HCT116 (cell line): ENCODE measurements around the gene NCAPD3. TPM values are rescaled to one million over a fixed set of nuclear protein-coding genes. Genes with fewer than 3 reads are reported as not detected.

Experiments used
- ATAC-seq: fragments of 200-7000 bp; cut with Tn5 transposase; 2 replicates; pipeline ENCODE4 v1.9.1; 2020; ENCODE audit warnings: mild to moderate bottlenecking, moderate library complexity
- BruUV-seq: library from RNA; stranded (reverse); fragments of 400-500 nt; replicated peaks from 2 replicates; lab custom pipeline; 2021; lab: Mats Ljungman, UMichigan
- CTCF ChIA-PET: fragments of 300-600 bp; sonication (Branson Sonifier 250); formaldehyde crosslinking; loops from one replicate; lab custom pipeline; 2021; ENCODE audit warnings: antibody characterized with exemption; lab: Charles Lee
- POLR2A ChIA-PET: fragments of 300-600, 350-600 bp; sonication (Branson Sonifier 250); formaldehyde crosslinking; loops from one replicate; lab custom pipeline; 2021; ENCODE audit warnings: antibody characterized with exemption; lab: Charles Lee
- RAD21 ChIA-PET, 2 experiments: fragments of 300-600 bp; sonication (Branson Sonifier 250); formaldehyde crosslinking; loops; one replicate each; lab custom pipeline; 2023; ENCODE audit warnings: low total read pairs in 2 of 2; ENCODE audit not compliant: uncharacterized antibody in 2 of 2, unreplicated experiment in 2 of 2, low non-redundant PET in 1 of 2; lab: Charles Lee
- DNase-seq: peaks from one replicate; pipeline ENCODE4 v3.0.0-alpha.2; 2010; ENCODE audit warnings: low read depth, low spot score
- H2AFZ ChIP-seq: fragments of 200-600 bp; shearing (Covaris generic), sonication (generic); 2 replicates; pipeline ENCODE4 v1.6.1; 2017; ENCODE audit warnings: low read depth, mixed run types, mixed read lengths, antibody characterized with exemption, low read length; ENCODE audit not compliant: poor library complexity, severe bottlenecking
- H3K27ac ChIP-seq: 2 replicates; pipeline ENCODE4 v1.5.1; 2012; ENCODE audit warnings: low read depth, low read length
- H3K27me3 ChIP-seq: fragments of 200-600 bp; sonication (generic); 2 replicates; pipeline ENCODE4 v1.6.1; 2016; ENCODE audit warnings: mixed run types, low read length, mixed read lengths; ENCODE audit not compliant: insufficient read depth
- H3K36me3 ChIP-seq, 2 experiments: fragments of 200-500 bp in 1 of 2; fragments of 200-600 bp in 1 of 2; sonication (Bioruptor generic) in 1 of 2; sonication (generic) in 1 of 2; 2 replicates each; pipeline versions ENCODE4 v1.5.1 to v1.6.1; 2014 to 2016; ENCODE audit warnings: low read length in 2 of 2, inconsistent platforms in 1 of 2, mixed read lengths in 1 of 2, mixed run types in 1 of 2; ENCODE audit not compliant: insufficient read depth in 2 of 2, control insufficient read depth in 1 of 2
- H3K4me1 ChIP-seq, 2 experiments: fragments of 200-600 bp in 1 of 2; sonication (generic) in 1 of 2; 2 replicates each; pipeline versions ENCODE4 v1.5.1 to v1.6.1; 2012 to 2017; ENCODE audit warnings: low read length in 2 of 2, inconsistent platforms in 1 of 2, mild to moderate bottlenecking in 1 of 2, mixed read lengths in 1 of 2, mixed run types in 1 of 2, moderate library complexity in 1 of 2; ENCODE audit not compliant: insufficient read depth in 2 of 2, control insufficient read depth in 1 of 2
- H3K4me2 ChIP-seq: fragments of 200-600 bp; sonication (generic); 2 replicates; pipeline ENCODE4 v1.6.1; 2017; ENCODE audit warnings: mixed run types, low read length, mixed read lengths
- H3K4me3 ChIP-seq, 2 experiments: fragments of 200-600 bp in 1 of 2; sonication (generic) in 1 of 2; replicated peaks in 1 of 2; 2 replicates each; pipeline ENCODE4 v1.5.1; 2011 to 2016; ENCODE audit warnings: low read length in 2 of 2, control low read depth in 1 of 2, low read depth in 1 of 2, mild to moderate bottlenecking in 1 of 2, mixed read lengths in 1 of 2, mixed run types in 1 of 2
- H3K79me2 ChIP-seq: fragments of 200-600 bp; sonication (generic); 2 replicates; pipeline ENCODE4 v1.6.1; 2017; ENCODE audit warnings: mild to moderate bottlenecking, mixed run types, low read length, moderate library complexity, mixed read lengths; ENCODE audit not compliant: insufficient read depth
- H3K9ac ChIP-seq: fragments of 200-600 bp; sonication (generic); 2 replicates; pipeline ENCODE4 v1.6.1; 2016; ENCODE audit warnings: low read length, mixed read lengths
- H3K9me2 ChIP-seq: fragments of 200-600 bp; sonication (generic), shearing (Covaris generic); 2 replicates; pipeline ENCODE4 v1.6.1; 2017; ENCODE audit warnings: mixed run types, mild to moderate bottlenecking, moderate library complexity; ENCODE audit not compliant: insufficient read depth
- H3K9me3 ChIP-seq, 2 experiments: fragments of 200-500 bp in 1 of 2; fragments of 200-600 bp in 1 of 2; sonication (Bioruptor generic) in 1 of 2; sonication (generic) in 1 of 2; 2 replicates each; pipeline ENCODE4 v1.6.1; 2014 to 2017; ENCODE audit warnings: low read length in 2 of 2, mixed read lengths in 2 of 2, inconsistent platforms in 1 of 2, low read depth in 1 of 2, mild to moderate bottlenecking in 1 of 2, mixed run types in 1 of 2, moderate library complexity in 1 of 2; ENCODE audit not compliant: control insufficient read depth in 1 of 2, insufficient read depth in 1 of 2
- H4K20me1 ChIP-seq: fragments of 200-600 bp; sonication (generic), shearing (Covaris generic); 2 replicates; pipeline ENCODE4 v1.6.1; 2017; ENCODE audit warnings: mixed run types, mild to moderate bottlenecking, moderate library complexity; ENCODE audit not compliant: insufficient read depth
- ATF3 ChIP-seq: IDR thresholded peaks from 2 replicates; pipeline ENCODE4 v1.6.1; 2012
- CBX3 ChIP-seq: IDR thresholded peaks from 2 replicates; pipeline ENCODE4 v1.6.1; 2012; ENCODE audit warnings: low read depth
- CEBPB ChIP-seq: IDR thresholded peaks from 2 replicates; pipeline ENCODE4 v1.6.1; 2012; ENCODE audit warnings: low read depth
- CTCF ChIP-seq, 3 experiments: fragments of 200-600 bp in 1 of 3; sonication (generic) in 1 of 3; IDR thresholded peaks in 2 of 3; conservative IDR thresholded peaks in 1 of 3; 2 replicates each; pipeline ENCODE4 v1.5.1; 2012 to 2017; ENCODE audit warnings: low read depth in 2 of 3, low read length in 2 of 3, antibody characterized with exemption in 1 of 3, borderline replicate concordance in 1 of 3, control low read depth in 1 of 3, mild to moderate bottlenecking in 1 of 3, mixed read lengths in 1 of 3, mixed run types in 1 of 3, moderate library complexity in 1 of 3; ENCODE audit not compliant: insufficient read depth in 1 of 3
- EGR1 ChIP-seq: IDR thresholded peaks from 2 replicates; pipeline ENCODE4 v1.6.1; 2012; ENCODE audit warnings: low read depth
- EZH2 ChIP-seq: fragments of 200-600 bp; sonication (generic); IDR thresholded peaks from 2 replicates; pipeline ENCODE4 v1.6.1; 2017; ENCODE audit warnings: antibody characterized with exemption, mixed run types
- EZH2phosphoT487 ChIP-seq: fragments of 200-600 bp; IDR thresholded peaks from 2 replicates; pipeline ENCODE4 v1.6.1; 2018; ENCODE audit warnings: antibody characterized with exemption, borderline replicate concordance
- FOSL1 ChIP-seq: IDR thresholded peaks from 2 replicates; pipeline ENCODE4 v1.6.1; 2012; ENCODE audit warnings: low read depth
- JUND ChIP-seq: IDR thresholded peaks from 2 replicates; pipeline ENCODE4 v1.6.1; 2012
- MAX ChIP-seq: IDR thresholded peaks from 2 replicates; pipeline ENCODE4 v1.6.1; 2012
- POLR2A ChIP-seq: IDR thresholded peaks from 2 replicates; pipeline ENCODE4 v1.7.0; 2011; ENCODE audit warnings: borderline replicate concordance; ENCODE audit not compliant: insufficient read depth, insufficient read length; ENCODE audit errors: extremely low read depth
- POLR2AphosphoS5 ChIP-seq: IDR thresholded peaks from 2 replicates; pipeline ENCODE4 v1.6.1; 2011; ENCODE audit warnings: mild to moderate bottlenecking, low read depth, low read length, moderate library complexity
- RAD21 ChIP-seq: IDR thresholded peaks from 2 replicates; pipeline ENCODE4 v1.6.1; 2012; ENCODE audit warnings: low read depth, mild to moderate bottlenecking
- SIN3A ChIP-seq: IDR thresholded peaks from 2 replicates; pipeline ENCODE4 v1.6.1; 2012; ENCODE audit warnings: low read depth
- SP1 ChIP-seq: IDR thresholded peaks from 2 replicates; pipeline ENCODE4 v1.6.1; 2012; ENCODE audit warnings: low read depth
- TCF7L2 ChIP-seq: IDR thresholded peaks from 2 replicates; pipeline ENCODE4 v1.7.0; 2011; ENCODE audit warnings: borderline replicate concordance, inconsistent platforms; ENCODE audit not compliant: insufficient read depth, insufficient read length; ENCODE audit errors: extremely low read depth
- ZBTB33 ChIP-seq: IDR thresholded peaks from 2 replicates; pipeline ENCODE4 v1.6.1; 2011; ENCODE audit warnings: mild to moderate bottlenecking, low read length, moderate library complexity; ENCODE audit not compliant: insufficient replicate concordance; ENCODE audit errors: extremely low read depth
- ZFX ChIP-seq: fragments of 450-650 bp; IDR thresholded peaks from 2 replicates; pipeline ENCODE4 v1.6.1; 2017
- intact Hi-C: fragments of 100-400 bp; cut with micrococcal nuclease; formaldehyde crosslinking; loops from 2 replicates; pipeline ENCODE4 v1.10.0; 2022
- total RNA-seq: library from RNA; stranded (reverse); gene quantifications from one replicate; pipeline ENCODE4 v1.2.1, GENCODE V29; 2021; ENCODE audit not compliant: unreplicated experiment

NCAPD3 gene
- total RNA-seq, 1 experiment from 2014 or later = 71.0 TPM

GRCh38 chr11:134237557-134237922 lies 13.8 kb upstream of the NCAPD3 start:
- Histone ChIP-seq H3K4me3 (no peak overlapping the region), H3K9ac (no peak overlapping the region), H3K4me2 (no peak overlapping the region), H3K9me2 (no peaks in the 10 kb centered on the region), H3K27me3 (no peaks in the 10 kb centered on the region), H2AFZ (no peak overlapping the region), H3K79me2 (no peaks in the 10 kb centered on the region), H3K9me3 (no peaks in the 10 kb centered on the region), H3K36me3 (peaks cover 3 to 15% of the 10 kb centered on the region in 2 experiments; a peak in 1 of 4 replicates), H4K20me1 (no peaks in the 10 kb centered on the region), H3K27ac (no peak overlapping the region), H3K4me1 (no peaks in the 10 kb centered on the region)
- RAD21 ChIA-PET = no interaction called here
- POLR2A ChIA-PET = no interaction called here
- CTCF ChIA-PET = no interaction called here
- BruUV-seq = no TSS peak
- ATAC-seq (no peak), DNase-seq (no peak)
- TF ChIP-seq EZH2phosphoT487 (no peak), MAX (no peak), POLR2AphosphoS5 (no peak)
- intact Hi-C loops = loop anchor here (5.0 kb wide), 1 partner anchor 50 kb away; no protein-coding TSS in a partner anchor

GRCh38 chr11:134236834-134237556 lies 13.2 kb upstream of the NCAPD3 start:
- POLR2A ChIA-PET = no interaction called here
- ATAC-seq = no peak
- H3K27ac ChIP-seq = no peak overlapping the region
- no peak for TF ChIP-seq SIN3A
- no peak for TF ChIP-seq FOSL1
- TF ChIP-seq CEBPB = no peak
- TF ChIP-seq POLR2A = no peak
- TF ChIP-seq EGR1 = no peak
- no peak for TF ChIP-seq SP1
- TF ChIP-seq TCF7L2 = no peak
- TF ChIP-seq JUND = no peak
- TF ChIP-seq CBX3 = no peak
- no peak for TF ChIP-seq CTCF (IDR thresholded peaks at IDR 0.05 in 2 of 3, conservative IDR thresholded peaks at IDR 0.05 in 1 of 3; ENCODE audit: borderline replicate concordance in 1 of 3, insufficient read depth in 1 of 3, low read depth in 2 of 3, low read length in 2 of 3)
- TF ChIP-seq ATF3 = no peak
- TF ChIP-seq ZBTB33 = no peak
- TF ChIP-seq ZFX = no peak
- TF ChIP-seq EZH2 = no peak
- no peak for TF ChIP-seq RAD21

More at GRCh38 chr11:134236834-134237556, 13.2 kb upstream of the NCAPD3 start:
- Histone ChIP-seq H4K20me1 (no peaks in the 10 kb centered on the region), H3K9ac (no peak overlapping the region), H3K4me2 (no peak overlapping the region), H3K9me3 (no peaks in the 10 kb centered on the region), H2AFZ (no peak overlapping the region), H3K4me3 (no peak overlapping the region), H3K79me2 (0 out of 2 replicates have a peak, but pooled peaks cover 5% of the 10 kb centered on the region), H3K9me2 (no peaks in the 10 kb centered on the region), H3K36me3 (peaks cover 3 to 15% of the 10 kb centered on the region in 2 experiments; a peak in 1 of 4 replicates), H3K4me1 (no peaks in the 10 kb centered on the region), H3K27me3 (no peaks in the 10 kb centered on the region)
- ChIA-PET RAD21 (no interaction called here), CTCF (no interaction called here)
- DNase-seq = no peak
- intact Hi-C loops = loop anchor here (5.0 kb wide), 1 partner anchor 50 kb away; no protein-coding TSS in a partner anchor
- no TSS peak for BruUV-seq
